Breast epithelium (tissue), 4 donors: ENCODE measurements around the gene CDHR3. TPM values are rescaled to one million over a fixed set of nuclear protein-coding genes. Genes with fewer than 3 reads are reported as not detected.

Experiments
- DNase-seq, 2 donors: peaks; one replicate each; pipeline ENCODE4 v3.0.0-alpha.2; 2019; ENCODE audit warnings: low spot score in 2 of 2
- H3K27ac ChIP-seq, 2 donors: fragments of 200-600 bp; sonication (generic) in 1 of 2; one replicate each; pipeline ENCODE4 v1.5.1; 2016 to 2019; ENCODE audit warnings: mild to moderate bottlenecking in 1 of 2
- H3K27me3 ChIP-seq, 2 donors: fragments of 200-600 bp; sonication (generic) in 1 of 2; one replicate each; pipeline versions ENCODE4 v1.5.1 to v1.6.0; 2017 to 2019; ENCODE audit warnings: control low read depth in 1 of 2, mild to moderate bottlenecking in 1 of 2
- H3K36me3 ChIP-seq: fragments of 200-600 bp; one replicate; pipeline ENCODE4 v1.5.1; 2019
- H3K4me1 ChIP-seq, 2 donors: fragments of 200-600 bp; sonication (generic); one replicate each; pipeline ENCODE4 v1.5.1; 2016 to 2019; ENCODE audit warnings: control low read depth in 1 of 2
- H3K4me3 ChIP-seq, 3 donors: fragments of 200-600 bp; sonication (generic); 1 replicate in 2 of 3; 2 replicates in 1 of 3; pipeline ENCODE4 v1.5.1; 2016 to 2019; ENCODE audit warnings: mild to moderate bottlenecking in 3 of 3, moderate library complexity in 2 of 3
- H3K9me3 ChIP-seq, 2 donors: fragments of 200-600 bp; sonication (generic) in 1 of 2; one replicate each; pipeline ENCODE4 v1.5.1; 2016 to 2019; ENCODE audit warnings: control low read depth in 1 of 2
- POLR2A ChIP-seq: fragments of 450-650 bp; IDR thresholded peaks from one replicate; pipeline ENCODE4 v1.6.1; 2016; ENCODE audit warnings: antibody characterized with exemption, mild to moderate bottlenecking, moderate library complexity
- POLR2AphosphoS5 ChIP-seq, 3 donors: sonication (generic); formaldehyde crosslinking; IDR thresholded peaks; one replicate each; pipeline ENCODE4 v1.6.1; 2017; ENCODE audit warnings: antibody characterized with exemption in 3 of 3
- intact Hi-C: fragments of 100-400 bp; cut with DNase I; formaldehyde crosslinking; loops from one replicate; pipeline ENCODE4 v1.15.1; 2023; ENCODE audit warnings: low total_unique reads
- total RNA-seq, 3 donors: library from RNA; depleted of rRNA; stranded (reverse); fragments of >200 nt; gene quantifications; one replicate each; pipeline ENCODE4 v1.1.0, GENCODE V29; 2016
- TF ChIP-seq, protein P1 (sequence below), 3 donors: fragments of 450-650 bp; IDR thresholded peaks; one replicate each; pipeline ENCODE4 v1.5.1; 2016 to 2017; ENCODE audit warnings: antibody characterized with exemption in 3 of 3, mild to moderate bottlenecking in 3 of 3, moderate library complexity in 3 of 3

CDHR3 gene
- total RNA-seq, 3 donors from 2014 or later = 4.6 to 8.8 (median 6.4) TPM

DNA sequence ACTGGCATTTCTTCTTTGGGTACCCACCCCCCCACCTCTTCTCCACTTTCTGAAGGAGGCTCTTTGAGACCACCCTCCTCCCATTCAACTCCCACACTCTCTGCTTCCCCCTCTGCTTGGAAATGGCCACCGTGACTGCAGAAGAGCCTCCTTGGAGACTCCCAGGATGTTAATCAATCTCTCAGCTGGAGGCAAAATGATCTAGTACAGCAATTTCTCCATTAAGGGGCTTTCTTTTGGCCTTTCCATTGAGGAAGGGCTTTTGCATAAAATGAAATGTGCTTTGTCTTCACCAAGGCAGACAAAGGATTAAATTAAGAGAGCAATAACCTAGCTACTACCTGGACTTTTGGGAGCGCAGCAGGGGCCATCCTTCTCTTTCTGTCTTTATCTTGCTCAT lies 26.1 kb downstream of the CDHR3 start:
- H3K36me3 ChIP-seq = no peaks in the 10 kb centered on the region
- H3K27ac ChIP-seq = no peak overlapping the region
- H3K4me1 ChIP-seq = no peaks in the 10 kb centered on the region
- no peaks in the 10 kb centered on the region for H3K9me3 ChIP-seq
- intact Hi-C loops = no loop called here
- no peak for TF ChIP-seq POLR2AphosphoS5 (IDR thresholded peaks at IDR 0.05)
- TF ChIP-seq POLR2A = no peak
- TF ChIP-seq, protein P1, sequence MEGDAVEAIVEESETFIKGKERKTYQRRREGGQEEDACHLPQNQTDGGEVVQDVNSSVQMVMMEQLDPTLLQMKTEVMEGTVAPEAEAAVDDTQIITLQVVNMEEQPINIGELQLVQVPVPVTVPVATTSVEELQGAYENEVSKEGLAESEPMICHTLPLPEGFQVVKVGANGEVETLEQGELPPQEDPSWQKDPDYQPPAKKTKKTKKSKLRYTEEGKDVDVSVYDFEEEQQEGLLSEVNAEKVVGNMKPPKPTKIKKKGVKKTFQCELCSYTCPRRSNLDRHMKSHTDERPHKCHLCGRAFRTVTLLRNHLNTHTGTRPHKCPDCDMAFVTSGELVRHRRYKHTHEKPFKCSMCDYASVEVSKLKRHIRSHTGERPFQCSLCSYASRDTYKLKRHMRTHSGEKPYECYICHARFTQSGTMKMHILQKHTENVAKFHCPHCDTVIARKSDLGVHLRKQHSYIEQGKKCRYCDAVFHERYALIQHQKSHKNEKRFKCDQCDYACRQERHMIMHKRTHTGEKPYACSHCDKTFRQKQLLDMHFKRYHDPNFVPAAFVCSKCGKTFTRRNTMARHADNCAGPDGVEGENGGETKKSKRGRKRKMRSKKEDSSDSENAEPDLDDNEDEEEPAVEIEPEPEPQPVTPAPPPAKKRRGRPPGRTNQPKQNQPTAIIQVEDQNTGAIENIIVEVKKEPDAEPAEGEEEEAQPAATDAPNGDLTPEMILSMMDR (IDR thresholded peaks at IDR 0.05) = no peak
- H3K4me3 ChIP-seq = no peak overlapping the region
- no peaks in the 10 kb centered on the region for H3K27me3 ChIP-seq
- DNase-seq = no peak

GRCh38 chr7:105989686-105990085 lies 26.6 kb downstream of the CDHR3 start:
- Histone ChIP-seq H3K27me3 (no peaks in the 10 kb centered on the region), H3K4me1 (no peaks in the 10 kb centered on the region), H3K9me3 (no peaks in the 10 kb centered on the region), H3K4me3 (no peak overlapping the region), H3K36me3 (no peaks in the 10 kb centered on the region), H3K27ac (no peak overlapping the region)
- no peak for DNase-seq
- TF ChIP-seq POLR2AphosphoS5 (IDR thresholded peaks at IDR 0.05) (no peak), POLR2A (no peak)
- TF ChIP-seq, protein P1 (IDR thresholded peaks at IDR 0.05) = no peak
- intact Hi-C loops = no loop called here

- intact Hi-C loops = no loop called here
- Histone ChIP-seq H3K27ac (no peak overlapping the region), H3K4me1 (no peaks in the 10 kb centered on the region), H3K27me3 (no peaks in the 10 kb centered on the region), H3K36me3 (no peaks in the 10 kb centered on the region), H3K4me3 (no peak overlapping the region), H3K9me3 (no peaks in the 10 kb centered on the region)
- TF ChIP-seq POLR2A (no peak), POLR2AphosphoS5 (IDR thresholded peaks at IDR 0.05) (no peak)
- TF ChIP-seq, protein P1 (IDR thresholded peaks at IDR 0.05) = no peak
- DNase-seq = no peak
Measured at GRCh38 chr7:105990141-105990540, 27.1 kb downstream of the CDHR3 start.

DNA sequence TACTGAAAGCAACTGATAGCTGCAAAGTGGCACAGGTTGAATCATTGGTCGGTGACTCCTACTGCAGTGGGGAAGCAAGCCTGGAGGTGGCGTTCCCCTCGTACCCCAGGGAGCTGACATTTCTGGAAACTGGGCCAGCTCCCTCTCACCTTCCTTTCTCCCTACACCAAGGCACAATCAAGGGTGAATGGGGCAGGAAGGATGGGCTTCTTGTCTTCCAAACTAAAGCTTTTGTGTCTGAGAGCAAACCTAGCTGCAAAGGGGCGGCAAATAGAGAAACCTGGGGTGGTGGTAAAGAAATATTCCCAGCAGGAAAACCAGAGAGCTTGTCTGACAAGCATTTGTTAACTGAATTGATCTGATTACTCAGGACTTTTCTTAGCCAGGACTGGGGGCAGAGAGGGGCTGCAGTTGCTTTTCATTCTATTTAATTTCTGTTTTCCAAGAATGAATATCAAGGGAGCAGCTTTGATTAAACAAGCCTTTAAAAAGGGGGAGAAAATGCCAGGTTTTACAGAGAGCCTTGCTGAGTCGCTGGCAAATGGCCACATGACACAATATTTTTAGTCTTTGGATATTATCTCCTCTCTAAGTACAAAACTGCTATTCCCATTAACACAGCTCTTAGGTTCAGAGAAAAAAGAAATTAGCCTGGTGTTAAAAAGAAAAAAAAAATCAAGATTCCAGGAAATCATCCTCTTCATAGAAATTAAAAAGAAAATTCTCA lies 27.8 kb downstream of the CDHR3 start:
- DNase-seq = no peak
- intact Hi-C loops = no loop called here
- TF ChIP-seq POLR2A = no peak
- TF ChIP-seq, protein P1 (IDR thresholded peaks at IDR 0.05) = no peak
- no peak for TF ChIP-seq POLR2AphosphoS5 (IDR thresholded peaks at IDR 0.05)

DNA sequence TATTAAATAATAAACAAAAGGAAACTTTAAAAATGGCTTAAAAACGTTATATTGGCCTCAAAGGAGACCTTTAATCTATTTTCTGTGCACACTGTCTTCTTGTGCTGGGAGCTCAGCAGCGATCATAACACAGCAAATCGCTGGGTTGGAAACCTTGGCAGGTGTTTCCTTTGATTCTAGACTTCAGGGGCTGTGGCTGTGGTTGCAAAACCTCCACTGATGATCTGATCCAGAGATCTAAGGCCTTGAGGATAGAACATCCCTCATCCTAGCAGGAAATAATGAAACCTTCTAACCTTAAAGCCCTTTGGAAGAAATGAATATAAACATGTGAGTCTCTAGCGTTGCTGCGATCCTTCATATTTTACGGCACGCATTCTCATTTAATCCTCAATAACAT lies 29.8 kb downstream of the CDHR3 start:
- Histone ChIP-seq H3K36me3 (no peaks in the 10 kb centered on the region), H3K4me1 (no peaks in the 10 kb centered on the region), H3K4me3 (no peak overlapping the region), H3K27ac (no peak overlapping the region), H3K9me3 (no peaks in the 10 kb centered on the region), H3K27me3 (no peaks in the 10 kb centered on the region)
- DNase-seq = no peak
- TF ChIP-seq POLR2A = no peak
- intact Hi-C loops = no loop called here

More for the DNA sequence above, 27.8 kb downstream of the CDHR3 start:
- Histone ChIP-seq H3K27me3 (no peaks in the 10 kb centered on the region), H3K27ac (no peak overlapping the region), H3K4me1 (no peaks in the 10 kb centered on the region), H3K9me3 (no peaks in the 10 kb centered on the region), H3K36me3 (no peaks in the 10 kb centered on the region), H3K4me3 (no peak overlapping the region)
